ENCODE results near the gene ROBO4. TPM values are rescaled to one million over a fixed set of nuclear protein-coding genes. Genes with fewer than 3 reads are reported as not detected.

Gene ROBO4
- polyA plus RNA-seq, 2 of the 4 experiments (the other 2 are of a cell fraction): not detected

- no peak for DNase-seq (ENCODE audit: low read depth in 1 of 2, low spot score in 1 of 2)
These were observed 12.7 kb downstream of the ROBO4 start for GRCh38 chr11:124884869-124885479.

GRCh38 chr11:124884340-124884739 lies 13.3 kb downstream of the ROBO4 start:
- H3K9me3 ChIP-seq: no peaks in the 10 kb centered on the region
- ATAC-seq (no peak), DNase-seq (ENCODE audit: low read depth in 1 of 2, low spot score in 1 of 2) (no peak), FAIRE-seq (no peak)
- ChIA-PET POLR2A (no interaction called here), CTCF (interaction anchor here (2.0 kb wide), 1 partner anchor 8 kb away, joined by 9 read pairs; no protein-coding TSS in a partner anchor)
- H3K4me2 ChIP-seq: no peak overlapping the region
- no peaks in the 10 kb centered on the region for H3K4me1 ChIP-seq
- WGBS (ENCODE audit: missing lambda C conversion rate): no CpG with 5 or more reads among the region's 1 CpG
- H3K27ac ChIP-seq: no peak overlapping the region
- H3K4me3 ChIP-seq: no peak overlapping the region
- TF ChIP-seq CHD4 (IDR thresholded peaks at IDR 0.05; ENCODE audit: borderline replicate concordance): no peak
- TF ChIP-seq KDM1A (IDR thresholded peaks at IDR 0.05; ENCODE audit: low read depth): no peak

More at GRCh38 chr11:124884869-124885479, 12.7 kb downstream of the ROBO4 start:
- no peak for FAIRE-seq
- ChIA-PET POLR2A (no interaction called here), CTCF (interaction anchor here (2.0 kb wide), 1 partner anchor 9 kb away, joined by 9 read pairs; no protein-coding TSS in a partner anchor)
- TF ChIP-seq HMGXB4 (CRISPR knock-in tag; IDR thresholded peaks at IDR 0.05; ENCODE audit: borderline replicate concordance): no peak
- TF ChIP-seq BCL3 (IDR thresholded peaks at IDR 0.05): no peak
- TF ChIP-seq EP300 (IDR thresholded peaks at IDR 0.05): no peak
- no peak for TF ChIP-seq FOXS1 (CRISPR knock-in tag; IDR thresholded peaks at IDR 0.05)
- no peak for TF ChIP-seq MAFK (IDR thresholded peaks at IDR 0.05; ENCODE audit: partially characterized antibody)
- no peak for TF ChIP-seq ESRRA (IDR thresholded peaks at IDR 0.05; ENCODE audit: borderline replicate concordance, low read length)
- TF ChIP-seq JUN (IDR thresholded peaks at IDR 0.05): no peak
- TF ChIP-seq PHF8 (IDR thresholded peaks at IDR 0.05; ENCODE audit: borderline replicate concordance, low read depth): no peak
- no peak for TF ChIP-seq POLR2A (IDR thresholded peaks at IDR 0.05; ENCODE audit: low read length)
- no peak for TF ChIP-seq RCOR1 (IDR thresholded peaks at IDR 0.05; ENCODE audit: low read depth, low read length)
- no peak overlapping the region for H3K4me3 ChIP-seq
- H3K4me2 ChIP-seq: no peak overlapping the region
- 17% methylated on average over 3 of the region's 5 CpGs for WGBS (ENCODE audit: missing lambda C conversion rate)
- no peaks in the 10 kb centered on the region for H3K4me1 ChIP-seq
- no peak overlapping the region for H3K27ac ChIP-seq
- no peak for ATAC-seq
- H3K9me3 ChIP-seq: no peaks in the 10 kb centered on the region

- ChIA-PET CTCF (interaction anchor here (1.2 kb wide), 1 partner anchor 17 kb away, joined by 3 read pairs; no protein-coding TSS in a partner anchor), POLR2A (no interaction called here)
- no peak overlapping the region for H3K27ac ChIP-seq
- FAIRE-seq (no peak), DNase-seq (ENCODE audit: low read depth in 1 of 2, low spot score in 1 of 2) (no peak), ATAC-seq (no peak; a peak in 1 of 6 replicates)
- H3K9me3 ChIP-seq: no peaks in the 10 kb centered on the region
- H3K4me1 ChIP-seq: no peaks in the 10 kb centered on the region
- no peak overlapping the region for H3K4me3 ChIP-seq
- WGBS (ENCODE audit: missing lambda C conversion rate): 63% methylated on average over 11 of the region's 11 CpGs
- TF ChIP-seq ESRRA (IDR thresholded peaks at IDR 0.05; ENCODE audit: borderline replicate concordance, low read length) (no peak), CBX2 (IDR thresholded peaks at IDR 0.05; ENCODE audit: borderline replicate concordance, low read depth) (no peak), CBX8 (IDR thresholded peaks at IDR 0.05) (no peak), HOXB13 (CRISPR knock-in tag; IDR thresholded peaks at IDR 0.05; ENCODE audit: low read depth) (no peak), HES2 (IDR thresholded peaks at IDR 0.05) (no peak)
- H3K4me2 ChIP-seq: no peak overlapping the region
These were observed 15.2 kb downstream of the ROBO4 start for GRCh38 chr11:124882339-124883071.
